ENCODE results near the gene PPFIA4.

- no peak for TF ChIP-seq CTCF (IDR thresholded peaks at IDR 0.05; ENCODE audit: insufficient read depth, low read depth, low read length)
- TF ChIP-seq EZH2 (IDR thresholded peaks at IDR 0.05; ENCODE audit: insufficient read depth, low read length) = no peak
Measured at GRCh38 chr1:203041351-203041932, 15.2 kb downstream of the PPFIA4 start.
